Activated CD8-positive, alpha-beta memory T cell treated with anti-CD3 and anti-CD28 coated beads for 24 hours (primary cell): ENCODE results near the gene MAPK14.
"Not testable (repeated sequence)": the region's sequence is repeated elsewhere in the genome, so short reads cannot be mapped to it uniquely, and the experiment has no call there.

ENCODE experiments used
- DNase-seq: peaks from one replicate; pipeline ENCODE4 v3.0.0-alpha.2; 2020

The MAPK14 gene

DNA sequence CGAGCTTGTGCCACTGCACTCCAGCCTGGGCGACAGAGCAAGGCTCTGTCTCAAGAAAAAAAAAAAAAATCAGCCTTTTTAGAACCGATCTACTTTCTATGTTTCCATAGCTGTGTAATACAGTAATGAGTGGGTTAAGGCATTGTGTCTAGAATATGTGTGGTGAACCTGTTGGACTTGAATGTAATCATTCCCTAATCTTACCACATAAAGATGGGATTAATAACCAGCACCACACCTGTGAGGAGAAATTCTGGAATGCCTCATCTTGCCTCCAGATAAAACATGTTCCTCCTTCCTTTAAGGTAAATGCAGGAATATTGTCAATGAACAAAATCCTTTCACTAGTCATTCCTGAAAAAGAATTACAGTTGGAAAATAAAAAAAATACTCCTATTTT is 43.7 kb downstream of the MAPK14 start:
- no peak for DNase-seq

DNA sequence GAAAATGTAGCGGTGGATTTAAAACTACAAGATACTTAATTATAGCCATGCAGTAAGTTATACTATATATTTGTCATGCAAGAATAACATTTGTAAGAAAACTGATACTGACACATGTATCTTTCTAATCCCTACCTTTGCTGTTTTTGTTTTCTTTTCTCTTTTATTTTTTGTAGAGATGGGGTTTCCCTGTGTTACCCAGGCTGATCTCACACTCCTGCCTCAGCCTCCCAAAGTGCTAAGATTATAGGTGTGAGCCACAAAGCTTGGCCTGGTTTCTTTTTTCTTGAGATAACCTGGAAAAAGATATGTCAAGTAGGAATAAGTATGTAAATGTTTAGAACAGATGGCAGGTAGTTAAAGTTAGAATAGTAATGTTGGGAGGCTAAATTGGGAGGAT is 44.1 kb downstream of the MAPK14 start:
- no peak for DNase-seq

DNA sequence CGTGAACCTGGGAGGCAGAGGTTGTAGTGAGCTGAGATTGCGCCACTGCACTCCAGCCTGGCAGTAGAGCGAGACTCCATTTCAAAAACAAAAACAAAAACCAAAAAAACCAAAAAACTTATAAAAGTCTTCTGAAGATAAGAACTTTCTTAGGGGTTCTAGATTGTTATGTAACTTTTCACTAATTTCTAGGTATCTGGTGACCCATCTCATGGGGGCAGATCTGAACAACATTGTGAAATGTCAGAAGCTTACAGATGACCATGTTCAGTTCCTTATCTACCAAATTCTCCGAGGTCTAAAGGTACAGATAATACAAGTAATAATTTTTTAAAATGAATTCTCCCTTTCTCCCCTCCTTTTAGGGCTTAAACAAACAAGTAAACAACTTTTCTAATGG is 45.1 kb downstream of the MAPK14 start:
- DNase-seq: no peak

GRCh38 chr6:36073587-36073986 is 46.0 kb downstream of the MAPK14 start:
- DNase-seq: no peak

DNA sequence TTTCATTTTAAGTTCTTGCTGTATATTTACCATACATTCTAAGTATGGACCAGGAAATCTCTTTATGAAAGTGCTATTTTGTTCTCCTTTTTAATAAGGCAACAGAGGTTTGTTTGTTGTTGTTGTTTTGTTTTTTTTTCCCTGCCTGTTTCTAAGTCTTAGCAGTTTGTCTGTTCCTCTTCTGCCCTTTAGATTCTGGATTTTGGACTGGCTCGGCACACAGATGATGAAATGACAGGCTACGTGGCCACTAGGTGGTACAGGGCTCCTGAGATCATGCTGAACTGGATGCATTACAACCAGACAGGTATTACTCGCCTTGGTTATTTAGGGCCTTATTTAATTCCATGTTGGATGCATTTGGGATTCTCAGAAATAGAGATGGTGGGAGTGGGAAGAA is 48.0 kb downstream of the MAPK14 start:
- no peak for DNase-seq

DNA sequence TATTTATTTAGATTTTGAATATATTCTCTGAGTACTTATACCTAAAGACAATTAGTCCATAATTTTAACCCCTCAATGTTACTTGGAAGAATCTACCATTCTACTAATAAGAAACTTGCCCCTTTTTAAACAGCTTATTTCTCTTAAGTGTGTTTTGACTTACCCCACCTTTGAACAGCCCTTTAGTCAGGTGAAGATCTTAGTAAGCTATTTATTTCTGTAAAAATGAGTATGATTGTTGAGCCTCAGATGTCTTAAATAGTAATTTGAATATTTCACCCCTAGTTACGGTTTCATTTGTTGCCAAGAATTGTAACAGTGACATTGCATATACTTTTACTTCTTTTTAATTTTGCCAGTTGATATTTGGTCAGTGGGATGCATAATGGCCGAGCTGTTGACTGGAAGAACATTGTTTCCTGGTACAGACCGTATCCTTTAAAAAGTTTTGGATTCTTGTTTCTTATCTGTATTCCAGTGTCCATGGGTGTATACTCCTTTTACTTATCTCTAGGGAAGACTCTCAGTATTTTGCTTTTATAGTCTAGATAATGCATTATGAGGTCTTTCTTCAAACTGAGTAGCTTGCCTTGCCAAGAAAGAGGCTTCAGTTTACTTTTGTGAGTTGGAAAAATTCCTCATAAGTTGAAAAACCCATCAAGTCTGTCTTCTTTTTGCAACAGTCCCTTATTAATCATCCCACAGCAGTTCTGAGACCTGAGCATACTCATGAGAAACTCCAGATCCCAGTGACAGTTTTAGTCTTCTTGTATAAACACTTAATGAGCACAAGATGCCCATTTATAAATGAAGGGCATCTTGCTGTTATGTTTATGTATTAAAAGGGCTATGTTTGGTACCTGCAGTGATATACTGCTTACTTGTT is 48.8 kb downstream of the MAPK14 start:
- DNase-seq: no peak

DNA sequence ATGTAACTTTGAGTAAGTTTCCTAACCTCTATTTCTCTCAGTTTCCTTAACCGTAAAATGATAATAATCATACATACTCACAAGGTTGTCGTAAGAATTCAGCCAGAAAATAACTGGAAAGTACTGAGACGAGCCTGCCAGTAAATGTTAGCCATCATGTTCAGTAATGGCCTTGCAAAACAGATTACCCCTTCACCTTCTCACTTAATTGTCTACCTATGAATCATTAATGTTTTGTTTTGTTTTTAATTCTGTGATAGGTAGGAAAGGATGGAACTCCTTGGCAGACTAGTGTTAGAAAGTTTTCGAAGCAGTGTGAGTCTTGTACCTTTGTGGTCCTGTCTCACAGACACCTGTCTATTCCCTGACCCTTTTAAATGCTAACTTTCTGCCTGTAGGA is 50.6 kb downstream of the MAPK14 start:
- no peak for DNase-seq

GRCh38 chr6:36079601-36080000 is 52.0 kb downstream of the MAPK14 start:
- DNase-seq: no peak

GRCh38 chr6:36082318-36082717 is 54.7 kb downstream of the MAPK14 start:
- no peak for DNase-seq

GRCh38 chr6:36083446-36083845 is 55.8 kb downstream of the MAPK14 start:
- DNase-seq: no peak

- not testable (repeated sequence) for DNase-seq
Measured at GRCh38 chr6:36088204-36088603, 60.6 kb downstream of the MAPK14 start.

DNA sequence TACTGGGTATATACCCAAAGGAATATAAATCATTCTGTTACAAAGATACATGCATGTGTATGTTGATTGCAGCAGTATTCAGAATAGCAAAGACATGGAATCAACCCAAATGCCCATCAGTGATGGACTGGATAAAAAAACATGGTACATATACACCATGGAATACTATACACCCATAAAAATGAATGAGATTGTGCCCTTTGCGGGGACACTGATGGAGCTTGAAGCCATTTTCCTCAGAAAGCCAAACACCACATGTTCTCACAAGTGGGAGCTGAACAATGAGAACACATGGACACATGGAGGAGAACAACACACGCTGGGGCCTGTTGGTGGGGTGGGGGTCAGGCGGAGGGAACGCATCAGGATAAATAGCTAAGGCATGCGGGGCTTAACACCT is 61.4 kb downstream of the MAPK14 start:
- no peak for DNase-seq

- no peak for DNase-seq
Measured at GRCh38 chr6:36094238-36094637, 66.6 kb downstream of the MAPK14 start.

GRCh38 chr6:36094753-36095496 is 67.3 kb downstream of the MAPK14 start:
- peak; percentile 89 for DNase-seq

- DNase-seq: no peak
Measured at GRCh38 chr6:36095497-36096391, 68.1 kb downstream of the MAPK14 start.

DNA sequence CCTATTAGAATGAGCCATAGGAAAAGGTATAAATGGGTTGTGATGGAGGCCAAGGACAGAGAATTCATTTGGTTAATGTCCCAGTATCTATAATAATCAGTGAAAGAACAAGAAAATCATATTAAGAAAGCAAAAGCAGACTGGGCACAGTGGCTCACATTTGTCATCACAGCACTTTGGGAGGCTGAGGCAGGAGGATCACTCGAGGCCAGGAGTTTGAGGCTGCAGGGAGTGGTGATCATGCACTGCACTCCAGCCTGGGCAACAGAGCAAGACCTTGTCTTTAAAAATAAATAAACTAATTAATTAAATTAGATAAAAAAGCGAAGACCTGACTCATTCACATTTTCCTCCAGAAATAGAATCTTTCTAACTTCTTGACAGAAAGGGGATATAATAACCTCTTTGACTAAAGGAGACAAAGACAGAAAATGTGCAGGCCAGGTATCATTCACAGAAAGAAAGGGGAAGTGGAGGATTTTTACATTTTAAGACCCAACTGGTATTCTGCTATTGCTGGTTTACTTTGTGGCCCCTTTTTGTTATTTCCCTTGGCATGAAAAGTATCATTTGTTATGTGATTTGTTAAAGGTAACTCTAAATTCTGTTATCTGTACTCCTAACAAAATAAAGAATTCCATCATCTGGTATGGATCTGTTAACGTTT is 70.8 kb downstream of the MAPK14 start:
- DNase-seq: no peak

GRCh38 chr6:36098920-36099647 is 71.5 kb downstream of the MAPK14 start:
- DNase-seq: no peak

- no peak for DNase-seq
Measured at GRCh38 chr6:36099869-36100483, 72.4 kb downstream of the MAPK14 start.

- no peak for DNase-seq
Measured at GRCh38 chr6:36101691-36102090, 74.1 kb downstream of the MAPK14 start.

DNA sequence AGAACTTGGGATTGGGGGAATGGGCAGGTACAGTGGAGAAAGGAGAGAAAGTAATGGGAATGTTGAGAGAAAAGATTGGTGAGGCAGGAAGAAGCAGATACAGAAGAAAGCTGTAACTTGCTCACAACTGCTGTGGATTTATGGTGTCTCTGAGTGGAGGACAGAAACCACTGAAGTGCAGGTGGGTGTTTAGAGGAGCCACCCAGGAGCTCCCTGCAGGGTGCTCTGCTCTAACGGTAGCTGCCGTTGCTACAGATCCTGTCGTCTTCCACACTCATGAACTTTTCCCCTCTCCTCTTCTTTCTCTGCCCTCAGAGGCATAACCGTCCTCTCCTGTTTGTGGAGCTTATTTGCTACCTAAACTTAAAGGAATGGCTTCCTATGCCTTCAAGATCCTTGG is 75.2 kb downstream of the MAPK14 start:
- DNase-seq: no peak

GRCh38 chr6:36104836-36105235 is 77.2 kb downstream of the MAPK14 start:
- no peak for DNase-seq
